Fibroblast of the aortic adventitia (primary cell): ENCODE results near the gene ENOPH1. TPM values are rescaled to one million over a fixed set of nuclear protein-coding genes. Genes with fewer than 3 reads are reported as not detected.
A peak's percentile ranks its signal among the peaks of the same experiment; 100 is the strongest.

ENCODE experiments used
- DNase-seq: peaks from one replicate; pipeline ENCODE4 v3.0.0-alpha.2; 2010; ENCODE audit warnings: low read depth
- H3K4me3 ChIP-seq: 2 replicates; pipeline ENCODE4 v1.5.1; 2011; ENCODE audit warnings: low read depth, mild to moderate bottlenecking, control low read depth, low read length, moderate library complexity
- CTCF ChIP-seq: IDR thresholded peaks from 2 replicates; pipeline ENCODE4 v1.5.1; 2011; ENCODE audit warnings: mild to moderate bottlenecking, low read length, control low read depth, inconsistent platforms; ENCODE audit not compliant: insufficient read depth
- total RNA-seq: library from RNA; depleted of rRNA; stranded (reverse); fragments of >200 nt; gene quantifications from 2 replicates; pipeline ENCODE4 v1.2.3, GENCODE V29; 2012; ENCODE audit warnings: low replicate concordance

The ENOPH1 gene
- total RNA-seq, 1 donor, result 42.2 TPM

- DNase-seq, result no peak
- H3K4me3 ChIP-seq, result no peak overlapping the region
- TF ChIP-seq CTCF, result no peak
Measured at GRCh38 chr4:82450966-82451755, 20.8 kb downstream of the ENOPH1 start.

GRCh38 chr4:82452026-82452425 is 21.6 kb downstream of the ENOPH1 start:
- no peak overlapping the region for H3K4me3 ChIP-seq
- no peak for DNase-seq
- TF ChIP-seq CTCF, result no peak

DNA sequence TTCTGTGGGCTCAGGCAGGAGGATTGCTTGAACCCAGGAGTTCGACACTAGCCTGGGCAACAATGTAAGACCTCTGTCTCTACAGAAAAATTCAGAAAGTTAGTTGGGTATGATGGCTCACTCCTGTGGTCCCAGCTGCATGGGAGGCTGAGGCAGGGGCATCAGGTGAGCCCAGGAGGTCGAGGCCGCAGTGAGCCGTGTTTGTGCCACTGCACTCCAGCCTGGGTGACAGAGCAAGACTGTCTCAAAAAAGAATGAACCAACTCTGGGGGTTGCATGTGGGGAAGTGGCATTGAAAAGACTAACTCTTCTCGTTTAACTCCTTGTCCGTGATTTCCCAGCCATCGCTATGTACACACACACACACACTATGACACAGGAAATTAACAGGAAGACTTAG is 26.9 kb downstream of the ENOPH1 start:
- no peak for TF ChIP-seq CTCF
- no peak for DNase-seq

GRCh38 chr4:82458729-82459128 is 28.3 kb downstream of the ENOPH1 start:
- DNase-seq, result no peak
- H3K4me3 ChIP-seq, result no peak overlapping the region
- no peak for TF ChIP-seq CTCF

More for the DNA sequence above, 26.9 kb downstream of the ENOPH1 start:
- H3K4me3 ChIP-seq, result no peak overlapping the region

DNA sequence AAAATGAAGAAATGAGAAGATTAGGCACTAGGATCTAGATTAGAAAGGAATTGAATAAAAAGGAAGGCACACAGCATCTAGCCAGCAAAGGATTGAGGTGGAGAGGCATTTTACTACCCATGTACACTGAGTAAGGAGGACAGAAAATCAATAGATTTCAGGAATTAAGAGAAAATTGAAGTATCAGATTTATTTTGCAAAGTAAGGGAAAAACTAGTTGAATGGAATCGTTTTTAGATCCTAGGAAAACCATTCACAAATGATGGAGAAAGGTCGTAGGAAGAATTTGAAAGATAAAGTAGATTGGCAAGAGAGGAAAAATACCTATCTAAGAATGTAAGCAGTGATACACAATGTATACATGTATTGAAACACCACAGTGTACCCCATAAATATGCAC is 31.3 kb downstream of the ENOPH1 start:
- no peak for DNase-seq
- H3K4me3 ChIP-seq, result no peak overlapping the region
- no peak for TF ChIP-seq CTCF

- no peak overlapping the region for H3K4me3 ChIP-seq
- peak; percentile 92 for DNase-seq
- TF ChIP-seq CTCF, result peak; percentile 81
Measured at GRCh38 chr4:82462415-82462831, 32.0 kb downstream of the ENOPH1 start.

DNA sequence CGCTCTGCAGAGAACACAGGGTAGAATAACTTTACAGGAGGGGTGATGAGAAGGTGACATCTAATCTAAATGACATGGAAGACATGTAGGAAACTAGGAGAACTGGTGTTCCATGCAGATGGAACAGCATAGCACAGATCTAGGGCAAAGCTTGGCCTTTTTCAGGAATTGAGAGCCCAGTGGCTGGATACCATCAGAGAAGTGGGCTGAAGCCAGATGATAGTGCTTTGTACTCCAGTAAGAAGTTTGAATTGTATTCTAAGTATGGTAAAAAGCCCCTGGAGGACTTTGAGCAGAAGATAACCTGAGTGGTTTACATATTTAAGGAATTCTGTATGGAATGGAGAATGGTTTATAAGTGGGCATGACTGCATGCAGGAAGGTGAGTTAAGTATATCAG is 32.8 kb downstream of the ENOPH1 start:
- TF ChIP-seq CTCF, result no peak
- no peak for DNase-seq
- no peak overlapping the region for H3K4me3 ChIP-seq
